ENCODE results near the gene INSRR. TPM values are rescaled to one million over a fixed set of nuclear protein-coding genes. Genes with fewer than 3 reads are reported as not detected.

Gene INSRR
- total RNA-seq, 1 donor from 2014 or later: not detected

- no peaks in the 10 kb centered on the region for H3K36me3 ChIP-seq (ENCODE audit: control insufficient read depth, insufficient read depth, low read length)
- peaks cover 3% of the 10 kb centered on the region for H3K27me3 ChIP-seq (ENCODE audit: control insufficient read depth, insufficient read depth, low read length)
- no peak for DNase-seq (ENCODE audit: low read depth)
- H3K4me3 ChIP-seq (ENCODE audit: low read depth, low read length): no peak overlapping the region
- no peak for TF ChIP-seq CTCF (IDR thresholded peaks at IDR 0.05; ENCODE audit: insufficient read depth, low read length, poor library complexity, severe bottlenecking)
These were observed 37.0 kb upstream of the INSRR start for GRCh38 chr1:156895927-156896326.

DNA sequence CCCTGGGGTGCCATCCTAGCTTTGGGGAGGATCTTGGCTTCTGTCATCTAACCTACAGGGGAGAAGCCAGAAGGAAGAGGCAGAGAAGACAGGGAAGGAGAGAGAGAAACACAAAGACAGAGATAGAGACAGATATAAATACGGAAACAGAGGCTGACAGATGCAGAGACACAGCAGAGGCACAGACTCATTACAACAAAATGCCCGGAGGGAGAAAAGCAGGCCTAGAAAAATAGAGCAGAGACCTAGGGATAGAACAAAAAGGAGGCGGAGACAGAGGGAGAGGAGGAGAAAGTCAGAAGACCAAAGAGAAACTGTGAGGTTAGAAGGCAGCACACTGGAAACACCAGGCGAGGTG lies 36.5 kb upstream of the INSRR start:
- DNase-seq (ENCODE audit: low read depth): no peak
- H3K4me3 ChIP-seq (ENCODE audit: low read depth, low read length): no peak overlapping the region
- no peak for TF ChIP-seq CTCF (IDR thresholded peaks at IDR 0.05; ENCODE audit: insufficient read depth, low read length, poor library complexity, severe bottlenecking)

DNA sequence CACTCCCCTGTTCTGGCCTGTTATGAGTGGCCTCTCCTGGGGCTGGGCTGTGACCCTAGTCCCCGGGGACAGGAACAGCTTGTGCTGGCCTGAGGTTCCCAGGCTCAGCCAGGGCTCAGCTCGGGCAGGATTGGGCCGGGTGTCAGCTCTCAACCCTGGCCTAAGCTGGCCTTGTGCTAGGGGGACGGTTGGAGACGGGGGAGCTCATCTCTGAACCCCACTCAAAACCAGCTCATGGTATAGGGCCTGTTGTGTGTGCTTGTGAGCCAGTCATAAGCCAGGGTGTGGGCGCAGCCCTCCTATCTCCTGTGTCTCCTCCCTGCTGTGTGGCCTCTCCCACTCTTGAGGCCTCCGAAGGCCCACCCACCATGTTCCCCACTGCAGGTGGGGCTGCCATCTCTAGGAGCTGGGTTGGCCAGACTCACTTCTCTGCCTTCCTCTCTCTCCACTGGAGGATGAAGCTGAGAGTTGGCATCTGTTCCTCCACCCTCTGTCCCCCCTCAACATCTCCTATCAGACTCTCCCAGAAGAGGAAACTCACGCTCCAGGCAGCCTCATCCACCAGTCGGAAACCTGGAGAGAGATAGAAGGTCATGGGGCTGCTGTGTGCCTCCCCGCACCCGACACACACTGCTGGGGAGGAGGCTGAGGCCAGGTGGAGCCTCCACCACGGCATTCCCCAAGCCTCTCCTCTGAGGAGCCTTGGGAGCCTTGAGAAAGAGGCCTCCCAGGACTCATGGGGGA lies 36.0 kb upstream of the INSRR start:
- H3K4me3 ChIP-seq (ENCODE audit: low read depth, low read length): no peak overlapping the region
- no peak for DNase-seq (ENCODE audit: low read depth)
- H3K36me3 ChIP-seq (ENCODE audit: control insufficient read depth, insufficient read depth, low read length): no peaks in the 10 kb centered on the region
- H3K27me3 ChIP-seq (ENCODE audit: control insufficient read depth, insufficient read depth, low read length): peaks cover 3% of the 10 kb centered on the region
- TF ChIP-seq CTCF (IDR thresholded peaks at IDR 0.05; ENCODE audit: insufficient read depth, low read length, poor library complexity, severe bottlenecking): no peak

More for the DNA sequence above, 36.5 kb upstream of the INSRR start:
- Histone ChIP-seq H3K36me3 (ENCODE audit: control insufficient read depth, insufficient read depth, low read length) (no peaks in the 10 kb centered on the region), H3K27me3 (ENCODE audit: control insufficient read depth, insufficient read depth, low read length) (peaks cover 3% of the 10 kb centered on the region)

DNA sequence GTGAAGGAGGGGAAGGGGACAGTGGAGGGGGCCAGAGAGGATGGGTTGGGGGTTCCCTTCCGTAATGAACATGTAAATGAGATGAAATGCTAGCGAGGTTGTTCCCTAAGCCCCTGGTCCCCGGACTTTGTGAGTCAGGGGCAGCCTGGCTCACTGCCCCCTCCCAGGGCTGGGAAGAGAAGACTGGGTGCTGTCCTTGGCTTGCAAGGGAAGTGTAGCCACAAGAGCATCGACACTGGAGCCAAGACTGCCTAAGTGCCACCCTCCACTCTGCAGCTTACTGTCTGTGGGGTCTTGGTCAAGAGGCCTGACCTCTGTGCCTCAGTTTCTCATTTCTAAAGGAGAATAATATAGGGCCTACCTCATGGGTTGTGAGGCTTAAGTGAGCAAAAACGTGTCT lies 35.1 kb upstream of the INSRR start:
- TF ChIP-seq CTCF (IDR thresholded peaks at IDR 0.05; ENCODE audit: insufficient read depth, low read length, poor library complexity, severe bottlenecking): no peak
- H3K27me3 ChIP-seq (ENCODE audit: control insufficient read depth, insufficient read depth, low read length): peaks cover 3% of the 10 kb centered on the region
- H3K4me3 ChIP-seq (ENCODE audit: low read depth, low read length): peak overlapping the region; percentile 36

DNA sequence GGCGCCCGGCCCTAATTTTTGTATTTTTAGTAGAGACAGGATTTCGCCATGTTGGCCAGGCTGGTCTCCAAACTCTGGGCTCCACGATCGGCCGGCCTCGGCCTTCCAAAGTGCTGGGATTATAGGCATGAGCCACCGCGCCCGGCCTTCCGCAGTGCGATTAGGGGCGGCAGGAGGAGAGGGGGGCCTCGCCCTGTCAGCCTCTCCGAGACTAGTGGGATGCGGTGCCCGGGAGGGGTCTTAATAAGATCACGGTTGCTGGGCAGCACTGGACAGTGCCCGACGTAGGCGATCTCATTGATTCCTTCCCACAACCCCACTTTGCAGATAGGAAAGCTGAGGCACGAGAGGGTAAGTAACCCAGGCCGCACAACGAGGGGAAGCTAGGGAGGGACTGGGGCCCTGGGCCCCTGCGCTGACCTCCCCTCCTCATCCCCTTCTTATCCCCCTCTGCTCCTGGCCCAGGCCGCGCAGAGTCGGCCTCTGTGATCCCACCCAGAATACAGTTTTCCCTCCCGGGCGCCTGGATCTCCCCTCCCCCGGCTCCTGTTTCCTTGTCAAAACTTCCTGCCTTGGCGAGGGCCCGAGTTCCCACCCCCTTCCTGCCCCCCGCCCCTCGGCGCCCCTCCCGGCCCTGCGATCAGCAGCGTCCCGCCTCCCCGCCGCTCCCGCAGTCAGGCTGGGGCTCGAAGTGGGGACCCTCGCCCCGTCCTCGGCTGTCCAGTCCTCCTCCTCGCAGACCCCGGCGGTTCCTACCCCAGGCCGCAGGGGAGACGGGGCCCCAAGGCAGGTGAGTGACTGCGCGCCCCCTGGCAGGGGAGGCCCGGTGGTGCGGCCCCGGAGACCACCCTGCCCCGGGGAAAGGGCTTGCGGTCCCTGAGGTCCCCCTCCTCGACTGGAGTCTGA lies 34.4 kb upstream of the INSRR start, which contains the start of gene PEAR1:
PEAR1 (plus strand) TSS at position 671 of the 906 bp plus-strand sequence. CDS start 10,209 bp downstream, outside the sequence.
- H3K4me3 ChIP-seq (ENCODE audit: low read depth, low read length): peak within 1 kb of the TSS; percentile 36
- H3K27me3 ChIP-seq (ENCODE audit: control insufficient read depth, insufficient read depth, low read length): peaks cover 7% of the 10 kb centered on the region
- DNase-seq (ENCODE audit: low read depth): no peak
- no peaks in the 10 kb centered on the region for H3K36me3 ChIP-seq (ENCODE audit: control insufficient read depth, insufficient read depth, low read length)
- no peak for TF ChIP-seq CTCF (IDR thresholded peaks at IDR 0.05; ENCODE audit: insufficient read depth, low read length, poor library complexity, severe bottlenecking)

More for the DNA sequence above, 35.1 kb upstream of the INSRR start:
- H3K36me3 ChIP-seq (ENCODE audit: control insufficient read depth, insufficient read depth, low read length): no peaks in the 10 kb centered on the region
- DNase-seq (ENCODE audit: low read depth): no peak

Measured in kidney epithelial cell (primary cell).